GM19397 (cell line): ENCODE data around the gene APOBEC3G.
"Not testable (repeated sequence)": the region's sequence is repeated elsewhere in the genome, so short reads cannot be mapped to it uniquely, and the experiment has no call there.

Experiments used
- ATAC-seq: cut with Tn5 transposase; IDR thresholded peaks from one replicate; pipeline ENCODE4 v1.9.1; 2021; ENCODE audit warnings: mild to moderate bottlenecking, moderate library complexity; ENCODE audit not compliant: unreplicated experiment

Gene APOBEC3G

GRCh38 chr22:39066442-39067276, 10.4 kb upstream of the APOBEC3G start:
- not testable (repeated sequence) for ATAC-seq

- no peak for ATAC-seq
Measured at GRCh38 chr22:39068033-39068785, 8.9 kb upstream of the APOBEC3G start.

- no peak for ATAC-seq
Measured at GRCh38 chr22:39070186-39070585, 6.9 kb upstream of the APOBEC3G start.

GRCh38 chr22:39072581-39072981, 4.5 kb upstream of the APOBEC3G start:
- ATAC-seq = not testable (repeated sequence)

GRCh38 chr22:39073981-39074380, 3.1 kb upstream of the APOBEC3G start:
- no peak for ATAC-seq

GRCh38 chr22:39076155-39077025, 685 bp upstream of the APOBEC3G start:
- ATAC-seq = not testable (repeated sequence)

GRCh38 chr22:39077912-39078311, 837 bp downstream of the APOBEC3G start:
- not testable (repeated sequence) for ATAC-seq

GRCh38 chr22:39078329-39078728, 1.3 kb downstream of the APOBEC3G start:
- no peak for ATAC-seq

- ATAC-seq = not testable (repeated sequence)
Measured at GRCh38 chr22:39079054-39079637, 2.1 kb downstream of the APOBEC3G start.

GRCh38 chr22:39080052-39080762, 3.1 kb downstream of the APOBEC3G start:
- ATAC-seq = no peak

GRCh38 chr22:39081016-39081415, 3.9 kb downstream of the APOBEC3G start:
- no peak for ATAC-seq

- no peak for ATAC-seq
Measured at GRCh38 chr22:39081598-39081997, 4.5 kb downstream of the APOBEC3G start.

- no peak for ATAC-seq
Measured at GRCh38 chr22:39083212-39084165, 6.4 kb downstream of the APOBEC3G start.

GRCh38 chr22:39084666-39085065, 7.6 kb downstream of the APOBEC3G start:
- ATAC-seq = no peak

- no peak for ATAC-seq
Measured at GRCh38 chr22:39087098-39087497, 10.0 kb downstream of the APOBEC3G start.

- ATAC-seq = no peak
Measured at GRCh38 chr22:39087881-39088684, 11.0 kb downstream of the APOBEC3G start.

- no peak for ATAC-seq
Measured at GRCh38 chr22:39088685-39089032, 11.6 kb downstream of the APOBEC3G start.

- no peak for ATAC-seq
Measured at GRCh38 chr22:39089928-39090327, 12.9 kb downstream of the APOBEC3G start.
